DND-41 (cell line): Measurements from ENCODE around the gene MITF.

Source experiments
- ATAC-seq: fragments of 200-7000 bp; cut with Tn5 transposase; 3 replicates; pipeline ENCODE4 v1.9.1; 2021; ENCODE audit warnings: low read depth; ENCODE audit not compliant: insufficient read depth
- DNase-seq: peaks from one replicate; pipeline ENCODE4 v3.0.0-alpha.2; 2020
- H2AFZ ChIP-seq: 2 replicates; pipeline ENCODE4 v1.6.0; 2012; ENCODE audit warnings: low read depth, low read length
- H3K27ac ChIP-seq: 2 replicates; pipeline ENCODE4 v1.5.1; 2012; ENCODE audit warnings: low read length, inconsistent platforms
- H3K27me3 ChIP-seq: fragments of 200-600 bp; sonication (generic); 2 replicates; pipeline ENCODE4 v1.6.0; 2012; ENCODE audit warnings: low read length, mild to moderate bottlenecking, inconsistent platforms; ENCODE audit not compliant: insufficient read depth, poor library complexity
- H3K36me3 ChIP-seq: 2 replicates; pipeline ENCODE4 v1.5.1; 2012; ENCODE audit warnings: low read length, inconsistent platforms; ENCODE audit not compliant: insufficient read depth
- H3K4me1 ChIP-seq: 2 replicates; pipeline ENCODE4 v1.5.1; 2012; ENCODE audit warnings: mild to moderate bottlenecking, low read length; ENCODE audit not compliant: insufficient read depth
- H3K4me2 ChIP-seq: 2 replicates; pipeline ENCODE4 v1.6.0; 2012; ENCODE audit warnings: mild to moderate bottlenecking, moderate library complexity, low read length, inconsistent platforms; ENCODE audit not compliant: insufficient read depth
- H3K4me3 ChIP-seq, 2 experiments: fragments of 200-600 bp in 1 of 2; shearing (Covaris generic) in 1 of 2; 2 replicates each; pipeline ENCODE4 v1.5.1; 2012 to 2016; ENCODE audit warnings: inconsistent platforms in 2 of 2, low read length in 2 of 2, mild to moderate bottlenecking in 2 of 2, low read depth in 1 of 2, moderate library complexity in 1 of 2
- H3K79me2 ChIP-seq: 2 replicates; pipeline ENCODE4 v1.6.0; 2012; ENCODE audit warnings: low read length, inconsistent platforms; ENCODE audit not compliant: insufficient read depth
- H3K9ac ChIP-seq: 2 replicates; pipeline ENCODE4 v1.6.0; 2012; ENCODE audit warnings: low read depth, mild to moderate bottlenecking, inconsistent platforms, low read length, moderate library complexity
- H3K9me3 ChIP-seq: 2 replicates; pipeline ENCODE4 v1.5.1; 2012; ENCODE audit warnings: low read length, moderate library complexity, mild to moderate bottlenecking, inconsistent platforms; ENCODE audit not compliant: insufficient read depth, severe bottlenecking
- H4K20me1 ChIP-seq: 2 replicates; pipeline ENCODE4 v1.6.0; 2012; ENCODE audit warnings: low read length; ENCODE audit not compliant: insufficient read depth
- EZH2 ChIP-seq: IDR thresholded peaks from 3 replicates; pipeline ENCODE4 v1.6.1; 2012; ENCODE audit warnings: borderline replicate concordance, low read depth, mild to moderate bottlenecking, moderate library complexity, low read length, inconsistent platforms; ENCODE audit not compliant: severe bottlenecking
- TF ChIP-seq, protein P1 (sequence below): IDR thresholded peaks from 2 replicates; pipeline ENCODE4 v1.5.1; 2012; ENCODE audit warnings: borderline replicate concordance, low read length, moderate library complexity, mild to moderate bottlenecking; ENCODE audit not compliant: poor library complexity, severe bottlenecking; ENCODE audit errors: extremely low read depth

The MITF gene

DNA sequence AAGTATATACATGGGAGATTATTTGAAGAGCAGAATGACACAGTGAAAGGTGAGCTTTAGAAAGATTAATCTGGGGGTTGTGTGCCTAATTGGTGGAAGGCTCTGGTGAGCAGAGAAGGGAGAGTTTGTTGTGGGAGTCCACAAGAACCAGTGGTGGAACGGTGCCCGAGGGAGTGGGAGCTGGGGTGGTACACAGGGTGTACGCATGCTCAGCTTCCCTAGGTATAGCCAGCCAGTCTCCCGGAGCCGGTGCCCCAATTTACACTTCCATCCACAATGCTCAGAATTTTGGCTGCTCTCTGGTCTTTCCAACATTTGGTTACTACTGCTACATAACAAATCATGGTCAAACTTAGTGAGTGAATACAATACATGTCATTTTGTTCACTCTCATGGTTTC lies 92.5 kb downstream of the MITF start:
- DNase-seq, result no peak
- Histone ChIP-seq H2AFZ (no peak overlapping the region), H3K4me3 (no peak overlapping the region), H3K9ac (no peak overlapping the region), H3K27me3 (peaks cover 6% of the 10 kb centered on the region), H3K4me2 (no peak overlapping the region), H3K79me2 (no peaks in the 10 kb centered on the region), H4K20me1 (no peaks in the 10 kb centered on the region), H3K36me3 (no peaks in the 10 kb centered on the region), H3K9me3 (no peaks in the 10 kb centered on the region), H3K27ac (no peak overlapping the region), H3K4me1 (no peaks in the 10 kb centered on the region)
- TF ChIP-seq, protein P1, sequence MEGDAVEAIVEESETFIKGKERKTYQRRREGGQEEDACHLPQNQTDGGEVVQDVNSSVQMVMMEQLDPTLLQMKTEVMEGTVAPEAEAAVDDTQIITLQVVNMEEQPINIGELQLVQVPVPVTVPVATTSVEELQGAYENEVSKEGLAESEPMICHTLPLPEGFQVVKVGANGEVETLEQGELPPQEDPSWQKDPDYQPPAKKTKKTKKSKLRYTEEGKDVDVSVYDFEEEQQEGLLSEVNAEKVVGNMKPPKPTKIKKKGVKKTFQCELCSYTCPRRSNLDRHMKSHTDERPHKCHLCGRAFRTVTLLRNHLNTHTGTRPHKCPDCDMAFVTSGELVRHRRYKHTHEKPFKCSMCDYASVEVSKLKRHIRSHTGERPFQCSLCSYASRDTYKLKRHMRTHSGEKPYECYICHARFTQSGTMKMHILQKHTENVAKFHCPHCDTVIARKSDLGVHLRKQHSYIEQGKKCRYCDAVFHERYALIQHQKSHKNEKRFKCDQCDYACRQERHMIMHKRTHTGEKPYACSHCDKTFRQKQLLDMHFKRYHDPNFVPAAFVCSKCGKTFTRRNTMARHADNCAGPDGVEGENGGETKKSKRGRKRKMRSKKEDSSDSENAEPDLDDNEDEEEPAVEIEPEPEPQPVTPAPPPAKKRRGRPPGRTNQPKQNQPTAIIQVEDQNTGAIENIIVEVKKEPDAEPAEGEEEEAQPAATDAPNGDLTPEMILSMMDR, result no peak
- no peak for TF ChIP-seq EZH2
- no peak for ATAC-seq

DNA sequence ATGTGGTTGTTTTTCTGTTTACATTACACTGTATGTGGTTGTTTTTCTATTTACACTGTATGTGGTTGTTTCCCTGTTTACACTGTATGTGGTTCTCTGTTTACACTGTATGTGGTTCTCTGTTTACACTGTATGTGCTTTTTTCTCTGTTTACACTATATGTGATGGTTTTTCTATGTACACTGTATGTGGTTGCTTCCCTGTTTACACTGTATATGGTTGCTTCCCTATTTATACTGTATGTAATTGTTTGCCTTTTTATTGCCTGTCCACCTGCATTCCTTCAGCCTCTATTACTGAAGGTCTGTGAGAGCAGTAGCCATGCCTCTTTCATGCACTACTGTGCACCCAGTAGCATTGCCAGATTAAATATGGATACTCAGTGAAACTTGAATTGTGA lies 94.3 kb downstream of the MITF start:
- Histone ChIP-seq H3K9ac (no peak overlapping the region), H3K4me1 (no peaks in the 10 kb centered on the region), H3K4me2 (no peak overlapping the region), H2AFZ (no peak overlapping the region), H3K27me3 (no peaks in the 10 kb centered on the region), H4K20me1 (no peaks in the 10 kb centered on the region), H3K9me3 (no peaks in the 10 kb centered on the region), H3K36me3 (no peaks in the 10 kb centered on the region), H3K4me3 (no peak overlapping the region), H3K79me2 (no peaks in the 10 kb centered on the region), H3K27ac (no peak overlapping the region)
- no peak for DNase-seq
- TF ChIP-seq EZH2, result no peak
- TF ChIP-seq, protein P1, result no peak
- ATAC-seq, result no peak

DNA sequence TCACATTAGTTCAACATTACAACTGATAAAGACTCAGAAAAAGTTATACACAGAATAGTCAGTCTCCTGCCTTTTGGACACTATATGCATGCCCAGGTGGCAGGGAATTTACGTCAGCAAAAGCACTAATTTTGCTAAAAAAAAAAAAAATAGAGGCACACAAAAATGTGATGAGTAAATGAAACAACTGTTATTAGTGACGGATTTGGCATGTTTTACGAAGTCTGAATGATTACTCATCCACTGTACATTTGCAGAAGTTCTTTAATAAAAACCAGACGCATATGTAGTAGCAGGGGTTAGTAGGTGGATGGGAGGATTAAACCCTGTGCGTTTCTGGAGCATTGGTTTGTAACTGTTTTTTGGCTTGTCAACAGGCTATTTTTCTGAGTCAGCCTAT lies 99.0 kb downstream of the MITF start:
- Histone ChIP-seq H2AFZ (no peak overlapping the region), H3K4me1 (no peaks in the 10 kb centered on the region), H3K9me3 (no peaks in the 10 kb centered on the region), H3K79me2 (no peaks in the 10 kb centered on the region), H3K27ac (no peak overlapping the region), H3K9ac (no peak overlapping the region), H3K36me3 (no peaks in the 10 kb centered on the region), H3K4me3 (no peak overlapping the region), H4K20me1 (no peaks in the 10 kb centered on the region), H3K27me3 (no peaks in the 10 kb centered on the region), H3K4me2 (no peak overlapping the region)
- ATAC-seq, result no peak
- DNase-seq, result no peak
- TF ChIP-seq, protein P1, result no peak
- no peak for TF ChIP-seq EZH2

DNA sequence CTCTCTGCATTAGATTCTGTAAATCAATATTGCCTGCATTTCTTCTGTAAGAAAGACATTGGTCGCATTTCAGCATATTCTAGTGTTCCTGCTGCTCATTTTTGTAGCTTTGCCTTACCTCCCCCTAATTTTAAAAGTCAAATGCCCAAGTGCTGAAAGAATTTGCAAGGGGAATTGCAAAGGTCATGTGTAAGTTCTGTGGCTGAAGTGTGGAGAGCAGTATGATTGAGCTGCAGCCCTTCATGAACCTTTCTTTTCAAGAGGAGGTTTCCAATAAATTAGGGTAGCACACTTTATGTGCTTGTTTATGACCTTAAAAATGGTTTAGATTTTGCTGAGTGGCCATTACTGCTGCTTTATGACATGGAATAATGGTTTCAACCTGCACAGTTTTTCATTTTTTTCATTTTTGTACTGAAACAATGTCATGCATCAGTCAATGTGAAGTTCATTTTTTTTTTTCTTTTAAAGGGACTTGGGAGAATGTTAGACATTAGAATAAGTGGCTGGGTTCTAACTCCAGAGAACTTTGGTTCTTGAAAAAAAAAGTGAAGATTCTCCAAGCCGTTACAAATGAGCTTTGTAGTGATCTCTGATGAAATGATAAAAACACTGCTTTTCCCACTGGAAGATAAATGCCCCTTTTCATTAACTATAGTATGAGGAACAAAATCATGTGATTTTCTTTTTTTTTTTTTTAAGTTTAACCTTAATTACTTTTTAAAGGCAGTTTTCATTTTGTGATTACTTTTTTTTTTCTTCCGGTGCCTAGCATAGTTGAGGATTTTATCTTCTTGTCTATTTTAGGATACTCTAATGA lies 99.6 kb downstream of the MITF start:
- Histone ChIP-seq H3K4me1 (no peaks in the 10 kb centered on the region), H3K9ac (no peak overlapping the region), H3K27ac (no peak overlapping the region), H4K20me1 (no peaks in the 10 kb centered on the region), H3K4me2 (no peak overlapping the region), H3K9me3 (no peaks in the 10 kb centered on the region), H3K36me3 (no peaks in the 10 kb centered on the region), H3K27me3 (no peaks in the 10 kb centered on the region), H3K79me2 (no peaks in the 10 kb centered on the region), H2AFZ (no peak overlapping the region), H3K4me3 (no peak overlapping the region)
- DNase-seq (no peak), ATAC-seq (no peak)
- no peak for TF ChIP-seq EZH2
- TF ChIP-seq, protein P1, result no peak
